Kidney (tissue), 14 donors: Measurements from ENCODE around the gene FANCC. TPM values are rescaled to one million over a fixed set of nuclear protein-coding genes. Genes with fewer than 3 reads are reported as not detected.

Experiments used
- DNase-seq, 5 donors: peaks; one replicate each; pipeline ENCODE4 v3.0.0-alpha.2; 2013 to 2020
- FAIRE-seq: peaks from 2 replicates; lab custom pipeline; 2012; peaks lifted over from hg19 to GRCh38; lab: Jason Lieb, UNC
- H3K27ac ChIP-seq, 2 donors: one replicate each; pipeline ENCODE4 v1.7.0; 2013; ENCODE audit warnings: low read depth in 2 of 2, low read length in 2 of 2, inconsistent platforms in 1 of 2
- H3K27me3 ChIP-seq: one replicate; pipeline ENCODE4 v1.7.1; 2013; ENCODE audit warnings: low read length, inconsistent platforms; ENCODE audit not compliant: control insufficient read depth, insufficient read depth
- H3K36me3 ChIP-seq, 3 donors: one replicate each; pipeline versions ENCODE4 v1.7.0 to v1.7.1; 2013; ENCODE audit warnings: low read length in 3 of 3, control low read depth in 1 of 3, inconsistent platforms in 1 of 3; ENCODE audit not compliant: insufficient read depth in 3 of 3, control insufficient read depth in 2 of 3
- H3K4me1 ChIP-seq, 3 donors: one replicate each; pipeline versions ENCODE4 v1.7.0 to v1.7.1; 2013; ENCODE audit warnings: low read length in 3 of 3, inconsistent platforms in 1 of 3, low read depth in 1 of 3; ENCODE audit not compliant: control insufficient read depth in 2 of 3, insufficient read depth in 2 of 3
- H3K4me3 ChIP-seq, 3 donors: one replicate each; pipeline versions ENCODE4 v1.7.0 to v1.8.1; 2013; ENCODE audit warnings: low read length in 3 of 3, control low read depth in 1 of 3, inconsistent platforms in 1 of 3
- H3K9ac ChIP-seq, 3 donors: one replicate each; pipeline versions ENCODE4 v1.7.0 to v1.7.1; 2013; ENCODE audit warnings: low read length in 3 of 3, control low read depth in 1 of 3, inconsistent platforms in 1 of 3
- H3K9me3 ChIP-seq, 3 donors: one replicate each; pipeline versions ENCODE4 v1.7.0 to v1.7.1; 2013; ENCODE audit warnings: low read length in 3 of 3, control low read depth in 1 of 3, inconsistent platforms in 1 of 3; ENCODE audit not compliant: control insufficient read depth in 2 of 3, insufficient read depth in 1 of 3
- CTCF ChIP-seq: IDR thresholded peaks from 3 replicates; pipeline ENCODE4 v1.5.1; 2012; ENCODE audit warnings: mild to moderate bottlenecking, moderate library complexity, borderline replicate concordance; ENCODE audit not compliant: insufficient read depth; ENCODE audit errors: extremely low read depth
- intact Hi-C: fragments of 100-400 bp; cut with DNase I; formaldehyde crosslinking; loops from one replicate; pipeline ENCODE4 v1.11.1; 2022
- polyA plus RNA-seq: library from polyadenylated mRNA; stranded (reverse); fragments of 350-450 nt; fragmentation: Illumina TruSeq; extraction: RNeasy Lipid Tissue Mini Kit (QIAGEN cat#74804); gene quantifications from one replicate; pipeline ENCODE4 v1.2.3, GENCODE V29; 2014; ENCODE audit warnings: low read depth, low replicate concordance; ENCODE audit not compliant: insufficient read depth
- total RNA-seq: library from RNA; stranded (reverse); fragmentation: NEBNext Ultra II Directional; extraction: Animal tissue kit (Norgen Biotek cat#: 25700); gene quantifications from one replicate; pipeline ENCODE4 v1.2.1, GENCODE V29; 2021
- donor health status: control.
- donor health status: control.
- donor health status: control.
- donor health status: control.
- donor health status: control.
- donor health status: DM: yes; HTN: yes; CAD: no.
- donor health status: Normal renal cell carcinoma (clear cell type).

Gene FANCC
- total and polyA plus RNA-seq, 2 donors from 2014 or later, result 7.5 to 10.8 TPM

GRCh38 chr9:95283673-95284072 is 33.8 kb downstream of the FANCC start:
- no peaks in the 10 kb centered on the region for H3K9me3 ChIP-seq
- intact Hi-C loops, result no loop called here
- no peak for FAIRE-seq
- H3K36me3 ChIP-seq, result no peaks in the 10 kb centered on the region
- H3K27me3 ChIP-seq, result no peaks in the 10 kb centered on the region
- no peak for DNase-seq
- no peak for TF ChIP-seq CTCF
- peaks cover 0 to 13% (median 4%) of the 10 kb centered on the region in 3 donors for H3K4me1 ChIP-seq
- H3K9ac ChIP-seq, result no peak overlapping the region
- peak overlapping the region in 1 of 3 donors; percentile 5 for H3K4me3 ChIP-seq
- H3K27ac ChIP-seq, result peak overlapping the region; percentile 51 to 63

- Histone ChIP-seq H3K4me3 (no peak overlapping the region), H3K27ac (no peak overlapping the region), H3K9ac (no peak overlapping the region), H3K9me3 (no peaks in the 10 kb centered on the region), H3K4me1 (peaks cover 0 to 13% (median 4%) of the 10 kb centered on the region in 3 donors), H3K36me3 (no peaks in the 10 kb centered on the region), H3K27me3 (no peaks in the 10 kb centered on the region)
- intact Hi-C loops, result no loop called here
- no peak for DNase-seq
- no peak for FAIRE-seq
- TF ChIP-seq CTCF, result no peak
Observed at GRCh38 chr9:95282332-95282731, 35.2 kb downstream of the FANCC start.

- H3K4me3 ChIP-seq, result no peak overlapping the region
- no peaks in the 10 kb centered on the region for H3K36me3 ChIP-seq
- no peak for TF ChIP-seq CTCF
- FAIRE-seq (peak; percentile 8), DNase-seq (no peak)
- H3K27ac ChIP-seq, result no peak overlapping the region
- H3K9me3 ChIP-seq, result no peaks in the 10 kb centered on the region
- H3K9ac ChIP-seq, result no peak overlapping the region
- peaks cover 0 to 13% (median 4%) of the 10 kb centered on the region in 3 donors for H3K4me1 ChIP-seq
- H3K27me3 ChIP-seq, result no peaks in the 10 kb centered on the region
- intact Hi-C loops, result no loop called here
Observed at GRCh38 chr9:95280745-95281144, 36.8 kb downstream of the FANCC start.

- no peak for DNase-seq
- no peaks in the 10 kb centered on the region for H3K27me3 ChIP-seq
- TF ChIP-seq CTCF, result no peak
- H3K9ac ChIP-seq, result no peak overlapping the region
- no peaks in the 10 kb centered on the region for H3K4me1 ChIP-seq
- no peaks in the 10 kb centered on the region for H3K9me3 ChIP-seq
- H3K36me3 ChIP-seq, result no peaks in the 10 kb centered on the region
- no peak for FAIRE-seq
- no peak overlapping the region for H3K4me3 ChIP-seq
- H3K27ac ChIP-seq, result no peak overlapping the region
- intact Hi-C loops, result no loop called here
Observed at GRCh38 chr9:95277509-95277908, 40.0 kb downstream of the FANCC start.
